ENCODE measurements around the gene SEMA4D.

Gene SEMA4D

GRCh38 chr9:89364666-89365531 lies 133.0 kb downstream of the SEMA4D start:
- DNase-seq = no peak

DNA sequence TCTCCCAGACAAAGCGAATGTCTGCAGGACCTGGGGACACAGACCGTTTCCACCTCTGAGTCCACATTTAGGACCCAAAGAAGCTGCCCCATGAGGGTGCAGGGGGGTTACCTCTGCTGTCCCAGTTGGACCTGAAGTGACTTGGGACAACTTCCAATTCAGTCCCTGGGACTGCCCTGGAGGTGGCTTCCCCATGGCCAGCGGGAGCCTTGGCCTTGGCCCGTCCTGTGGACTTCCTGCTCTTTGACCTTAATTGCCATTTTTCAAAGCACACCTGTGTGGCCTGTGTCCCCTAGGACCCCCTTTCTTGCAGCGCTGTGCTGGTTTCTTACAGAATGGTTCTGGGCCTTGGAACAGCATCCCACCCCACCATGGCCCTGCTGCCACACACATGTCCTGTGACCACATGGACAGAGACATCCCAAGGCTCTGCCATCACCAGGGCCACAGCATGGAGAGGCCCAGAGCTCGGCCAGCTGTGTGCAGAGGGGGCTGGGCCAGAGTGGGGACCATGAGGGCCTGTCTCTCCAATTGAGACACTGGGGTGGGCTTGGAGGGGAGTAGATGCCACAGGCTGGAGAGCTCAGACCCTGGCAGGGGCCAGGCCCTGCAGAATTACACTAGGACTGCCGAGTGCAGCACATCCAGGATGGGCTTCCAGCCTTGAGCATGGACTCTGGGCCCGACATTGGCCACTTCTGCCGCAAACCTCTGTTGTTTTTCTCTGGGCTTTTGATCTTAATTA lies 133.8 kb downstream of the SEMA4D start:
- DNase-seq = no peak

- no peak for DNase-seq
Measured at GRCh38 chr9:89363311-89363670, 134.6 kb downstream of the SEMA4D start.

- no peak for DNase-seq
Measured at GRCh38 chr9:89362647-89363310, 135.1 kb downstream of the SEMA4D start.

DNA sequence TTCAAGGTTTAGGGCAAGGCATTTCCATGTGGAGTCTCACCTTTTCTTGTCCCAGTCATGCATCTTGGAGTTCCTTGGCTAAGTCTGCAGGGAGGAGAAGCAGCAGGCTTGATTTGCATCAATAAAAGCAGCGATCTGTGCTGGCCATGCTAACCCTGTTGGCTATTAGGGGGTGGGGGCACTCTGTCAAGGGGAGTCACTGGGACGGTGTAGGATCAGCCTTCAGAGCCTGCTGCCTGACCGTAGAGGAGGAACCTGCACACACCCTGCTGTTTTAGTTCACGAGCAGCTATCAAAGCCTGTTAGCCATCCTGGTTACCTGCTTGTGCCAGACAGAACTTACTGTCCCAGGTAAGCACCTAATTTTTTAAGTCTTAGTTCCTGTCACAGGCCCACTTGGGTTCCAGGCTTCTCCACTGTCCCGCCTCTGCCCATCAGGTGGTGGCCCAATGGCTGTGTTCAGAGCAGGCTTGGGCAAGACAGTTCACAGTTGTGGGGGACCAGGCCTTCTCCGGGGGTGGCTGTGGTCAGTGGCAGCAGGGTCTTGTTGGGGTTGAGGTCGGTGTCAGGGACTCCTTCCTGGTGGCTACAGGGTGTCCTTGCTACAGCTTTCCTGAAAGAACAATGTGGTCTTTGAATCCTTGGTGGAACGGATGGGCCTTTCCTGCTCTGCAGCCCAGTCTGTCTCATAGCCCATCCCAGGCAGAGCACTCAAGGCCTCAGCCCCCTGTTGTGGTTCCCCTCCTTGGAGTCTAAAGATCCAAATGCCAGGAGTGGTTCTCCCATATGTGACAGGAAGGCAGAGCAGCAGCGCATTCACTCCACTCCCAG lies 135.9 kb downstream of the SEMA4D start:
- no peak for DNase-seq

DNA sequence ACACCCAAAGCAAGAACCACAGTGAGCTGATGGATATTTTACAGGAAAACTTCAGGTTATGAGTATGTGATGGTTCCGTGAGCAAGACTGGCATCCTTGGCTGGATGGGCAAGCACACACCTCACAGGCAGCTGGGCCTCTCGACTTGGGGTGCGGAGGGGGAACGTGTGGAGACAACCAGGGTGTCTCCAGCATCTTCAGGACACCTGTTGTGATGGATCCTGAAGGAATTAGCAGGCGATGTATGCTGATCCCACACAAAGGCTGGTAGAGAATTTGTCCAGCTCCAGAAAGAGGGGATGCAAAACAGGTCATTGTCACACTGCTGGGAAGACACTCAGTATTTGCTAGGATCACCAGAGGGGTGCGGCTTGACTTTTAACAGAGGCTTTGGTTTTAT lies 136.9 kb downstream of the SEMA4D start:
- DNase-seq = no peak

- no peak for DNase-seq
Measured at GRCh38 chr9:89360465-89360864, 137.4 kb downstream of the SEMA4D start.

DNA sequence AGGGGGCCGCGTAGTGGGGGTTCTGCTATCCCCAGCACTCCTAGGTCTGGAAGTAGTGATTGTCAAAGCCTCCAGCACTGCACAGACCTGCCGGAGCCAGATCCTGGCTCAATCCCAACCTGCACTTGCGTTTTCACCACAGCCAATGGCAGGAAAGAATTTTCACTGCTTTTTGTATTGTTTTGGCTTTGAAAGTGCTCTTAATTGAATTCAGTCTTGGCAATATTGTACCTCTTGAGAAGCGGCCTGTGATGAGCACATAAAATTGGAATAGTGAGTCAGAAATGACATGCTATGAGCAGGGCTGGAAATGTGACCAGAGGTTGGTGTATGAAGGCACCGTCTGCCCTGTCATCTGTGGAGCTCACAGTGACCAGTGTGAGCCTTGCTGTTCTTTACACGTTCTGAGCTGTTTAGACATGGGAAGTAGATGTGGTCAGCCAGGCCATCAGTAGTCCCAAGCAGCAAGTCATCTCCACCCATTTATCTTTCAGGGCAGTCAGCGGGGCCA lies 138.1 kb downstream of the SEMA4D start:
- no peak for DNase-seq

DNA sequence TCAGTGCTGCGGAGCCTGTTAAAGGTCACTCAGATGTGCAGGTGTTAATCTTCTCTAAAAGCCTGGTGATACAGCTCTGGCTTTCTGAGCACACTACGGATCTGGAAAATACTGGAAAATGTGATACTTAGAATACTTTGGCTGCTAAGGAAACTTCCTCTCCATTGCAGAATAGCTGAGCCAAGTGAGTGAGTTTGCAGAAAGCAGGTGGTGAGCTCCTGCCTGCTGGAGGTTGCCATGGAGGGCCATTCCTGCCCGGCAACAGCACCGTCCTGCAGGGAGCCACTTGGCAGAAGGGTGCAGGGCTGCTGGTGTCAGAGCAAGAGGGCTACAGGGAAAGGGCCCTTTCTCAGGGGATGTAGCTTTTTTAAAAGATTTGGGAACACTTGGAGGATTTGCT lies 138.9 kb downstream of the SEMA4D start:
- DNase-seq = no peak

GRCh38 chr9:89358376-89358916 lies 139.5 kb downstream of the SEMA4D start:
- no peak for DNase-seq

GRCh38 chr9:89357331-89358197 lies 140.3 kb downstream of the SEMA4D start:
- no peak for DNase-seq

DNA sequence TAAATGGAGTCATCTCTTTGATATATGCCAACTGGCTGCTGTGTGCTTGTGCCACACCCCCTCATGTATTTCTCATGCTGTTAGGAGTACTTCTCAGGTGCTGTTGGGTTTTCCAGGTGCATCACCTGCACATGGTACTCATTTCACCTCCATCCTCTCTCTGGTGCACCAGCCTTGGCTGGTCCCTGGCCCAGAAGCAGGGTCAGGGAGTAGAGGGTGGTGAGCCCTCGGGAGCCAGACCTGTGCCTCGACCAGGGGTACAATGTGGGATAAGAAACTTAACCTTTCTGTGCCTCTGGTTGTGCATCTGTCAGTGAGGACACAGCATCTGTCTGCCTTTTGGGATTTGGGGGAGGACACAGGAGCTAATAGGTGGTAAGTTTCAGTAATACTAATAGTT lies 141.1 kb downstream of the SEMA4D start:
- DNase-seq = no peak

DNA sequence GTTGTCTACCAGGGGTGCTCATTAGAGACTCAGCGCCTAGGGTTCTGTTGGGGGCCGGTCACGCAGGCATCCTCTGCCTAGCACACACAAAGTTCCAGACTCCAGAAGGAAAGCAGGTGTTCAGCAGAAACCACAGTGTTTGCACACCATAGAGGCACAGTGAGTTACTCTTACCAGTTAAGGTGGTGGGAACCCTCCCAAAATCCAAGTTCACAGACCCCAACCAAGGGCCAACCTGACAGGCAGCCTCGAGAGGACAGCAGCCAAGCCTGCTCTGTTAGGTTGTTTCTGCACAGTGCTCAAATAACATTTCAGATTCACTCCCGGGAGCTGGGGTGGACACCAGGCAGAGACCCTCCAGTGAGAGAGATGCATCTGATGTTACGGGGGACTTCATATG lies 143.4 kb downstream of the SEMA4D start:
- DNase-seq = no peak

DNA sequence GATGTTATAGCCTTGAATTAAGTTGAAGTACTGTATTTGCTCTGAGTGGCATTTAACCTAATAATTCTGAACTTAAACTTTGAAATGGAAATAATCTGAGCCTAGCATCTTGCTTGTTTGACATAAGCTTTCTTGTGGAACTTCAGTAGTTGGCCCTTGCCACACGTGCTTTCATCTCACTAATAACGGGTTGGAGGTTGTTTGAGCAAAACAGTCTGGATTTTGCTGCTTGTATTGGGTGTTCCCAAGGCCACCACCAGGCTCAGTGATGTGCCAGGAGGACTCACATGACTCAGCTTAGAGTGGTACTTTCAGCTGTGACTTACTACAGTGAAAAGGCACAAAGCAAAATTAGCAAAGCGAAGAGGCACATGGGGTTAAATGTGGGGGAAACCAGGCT lies 143.9 kb downstream of the SEMA4D start:
- no peak for DNase-seq

- no peak for DNase-seq
Measured at GRCh38 chr9:89352874-89353649, 144.9 kb downstream of the SEMA4D start.

DNA sequence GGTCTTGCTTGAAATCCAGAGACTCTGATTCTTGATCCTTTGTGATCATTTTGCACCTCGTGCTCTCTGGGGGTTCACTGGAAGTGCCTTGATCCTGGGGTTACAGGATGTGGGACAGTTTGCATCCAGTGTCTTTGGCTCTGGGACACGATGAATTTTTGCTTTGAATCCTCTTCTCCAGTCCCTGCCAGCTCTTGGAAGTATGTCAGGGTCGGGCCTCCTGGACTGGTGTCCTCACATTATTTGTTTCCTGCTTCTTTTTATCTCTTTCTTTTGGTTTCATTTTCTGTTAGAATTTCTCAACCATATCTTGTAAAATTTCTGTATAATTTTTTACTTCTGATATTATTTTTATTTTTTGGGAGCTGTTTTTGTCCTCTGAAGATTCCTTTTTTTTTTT lies 145.5 kb downstream of the SEMA4D start:
- DNase-seq = no peak

- DNase-seq = no peak
Measured at GRCh38 chr9:89351584-89352300, 146.2 kb downstream of the SEMA4D start.

- DNase-seq = no peak
Measured at GRCh38 chr9:89350988-89351557, 146.8 kb downstream of the SEMA4D start.

- no peak for DNase-seq
Measured at GRCh38 chr9:89349607-89350006, 148.3 kb downstream of the SEMA4D start.

Data from NCI-H226 (cell line).